ENCODE measurements around the gene TUFT1. TPM values are rescaled to one million over a fixed set of nuclear protein-coding genes. Genes with fewer than 3 reads are reported as not detected.

The TUFT1 gene, protein sequence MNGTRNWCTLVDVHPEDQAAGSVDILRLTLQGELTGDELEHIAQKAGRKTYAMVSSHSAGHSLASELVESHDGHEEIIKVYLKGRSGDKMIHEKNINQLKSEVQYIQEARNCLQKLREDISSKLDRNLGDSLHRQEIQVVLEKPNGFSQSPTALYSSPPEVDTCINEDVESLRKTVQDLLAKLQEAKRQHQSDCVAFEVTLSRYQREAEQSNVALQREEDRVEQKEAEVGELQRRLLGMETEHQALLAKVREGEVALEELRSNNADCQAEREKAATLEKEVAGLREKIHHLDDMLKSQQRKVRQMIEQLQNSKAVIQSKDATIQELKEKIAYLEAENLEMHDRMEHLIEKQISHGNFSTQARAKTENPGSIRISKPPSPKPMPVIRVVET
- total RNA-seq (2014; rRNA removed; shearing (Covaris generic)), result 64.3 and 99.0 TPM in 2 replicates

DNA sequence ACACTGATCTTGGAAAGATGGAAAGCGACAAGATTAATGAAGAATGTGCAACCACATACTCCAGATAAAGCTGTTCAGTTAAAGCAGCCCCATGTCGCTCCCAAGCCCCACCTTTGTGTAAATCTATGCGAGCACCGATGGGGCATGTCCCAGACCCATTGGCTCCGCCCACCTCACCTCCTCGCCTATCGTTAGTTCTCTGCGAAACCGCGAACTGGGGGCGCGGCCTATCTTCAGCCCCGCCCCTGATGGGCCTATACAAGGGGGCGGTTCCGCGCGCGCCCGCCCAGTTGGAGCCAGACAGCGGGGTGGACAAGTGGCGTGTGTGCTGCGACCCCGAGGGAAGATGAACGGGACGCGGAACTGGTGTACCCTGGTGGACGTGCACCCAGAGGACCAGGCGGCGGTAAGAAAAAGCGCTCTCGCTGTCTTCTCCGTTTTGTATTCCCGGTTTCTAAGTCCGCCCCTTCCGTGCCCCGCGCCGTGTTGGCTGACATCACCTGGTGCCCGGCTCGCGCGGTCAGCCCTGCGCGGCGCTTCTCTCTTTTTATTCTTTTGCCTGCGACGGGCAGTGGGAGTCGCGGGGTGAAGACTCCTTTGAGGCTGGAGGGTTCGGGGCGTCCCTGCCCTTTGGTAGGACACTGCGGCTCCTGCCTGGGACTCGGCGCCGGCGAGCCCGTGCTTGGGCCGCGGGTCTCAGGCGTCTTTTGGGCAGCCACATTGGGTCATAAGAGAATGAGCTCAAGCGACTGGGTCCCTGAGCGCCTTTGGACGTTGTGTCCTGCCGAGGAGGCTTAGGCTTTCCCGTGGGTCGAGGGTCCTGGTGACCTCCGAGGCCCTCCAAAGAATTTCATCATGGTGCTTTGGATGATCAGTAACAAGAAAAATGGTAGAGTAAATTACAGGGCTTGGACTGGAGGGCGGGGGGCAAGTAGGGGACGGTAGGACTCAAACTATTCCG lies at the start of gene TUFT1:
Gene TUFT1 (plus strand): TSS at position 289 of the 961 bp plus-strand sequence. CDS start 58 bp downstream, at position 347.
- DNase-seq (ENCODE audit: low spot score), result peak; percentile 99

GRCh38 chr1:151491641-151492040 lies 48.5 kb upstream of the TUFT1 start:
- no peak for DNase-seq (ENCODE audit: low spot score)

- no peak for DNase-seq (ENCODE audit: low spot score)
Observed at GRCh38 chr1:151492120-151492519, 48.0 kb upstream of the TUFT1 start.

GRCh38 chr1:151493042-151493441 lies 47.1 kb upstream of the TUFT1 start:
- no peak for DNase-seq (ENCODE audit: low spot score)

DNA sequence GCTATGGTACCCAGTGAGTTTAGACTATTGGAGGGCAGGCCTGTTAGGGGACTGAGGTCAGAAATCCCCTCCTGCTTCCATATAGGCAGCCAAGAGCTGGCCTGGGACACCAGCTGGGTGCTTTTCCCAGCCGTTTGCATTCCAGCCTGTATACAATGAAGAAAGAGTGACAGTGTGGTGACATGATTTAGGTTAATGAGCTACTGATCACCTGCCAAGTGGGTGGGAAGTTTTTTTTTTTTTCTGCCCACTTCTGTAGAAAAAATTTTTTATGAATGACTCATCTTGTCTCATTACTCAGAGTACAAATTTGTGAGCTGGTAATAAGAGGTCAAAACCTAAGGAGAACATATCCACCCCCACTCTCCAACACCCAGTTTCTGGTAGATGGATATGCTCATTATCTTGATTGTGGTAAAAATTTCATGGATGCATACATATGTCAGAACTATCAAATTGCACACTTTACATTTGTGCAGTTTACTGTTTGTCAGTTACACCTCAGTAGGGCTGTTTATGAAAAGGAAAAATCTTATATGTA lies 45.3 kb upstream of the TUFT1 start:
- DNase-seq (ENCODE audit: low spot score), result peak; percentile 100

GRCh38 chr1:151495316-151495715 lies 44.8 kb upstream of the TUFT1 start:
- DNase-seq (ENCODE audit: low spot score), result no peak

GRCh38 chr1:151499365-151499764 lies 40.7 kb upstream of the TUFT1 start:
- no peak for DNase-seq (ENCODE audit: low spot score)

GRCh38 chr1:151499930-151500329 lies 40.2 kb upstream of the TUFT1 start:
- DNase-seq (ENCODE audit: low spot score), result no peak

DNA sequence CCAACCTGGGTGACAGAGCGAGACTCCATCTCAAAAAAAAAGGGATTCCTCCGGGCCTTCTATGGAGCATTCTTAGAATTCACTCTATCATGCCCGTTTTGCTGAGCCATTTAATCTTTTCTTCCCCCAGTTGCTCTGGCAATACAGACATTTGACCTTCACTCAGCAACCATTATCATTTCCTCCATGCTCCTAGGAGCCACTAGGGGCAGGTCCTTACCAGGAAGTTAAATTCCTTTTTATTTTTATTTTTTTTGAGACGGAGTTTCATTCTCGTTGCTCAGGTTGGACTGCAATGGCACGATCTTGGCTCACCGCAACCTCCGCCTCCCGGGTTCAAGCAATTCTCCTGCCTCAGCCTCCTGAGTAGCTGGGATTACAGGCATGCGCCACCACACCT lies 38.6 kb upstream of the TUFT1 start:
- no peak for DNase-seq (ENCODE audit: low spot score)

DNA sequence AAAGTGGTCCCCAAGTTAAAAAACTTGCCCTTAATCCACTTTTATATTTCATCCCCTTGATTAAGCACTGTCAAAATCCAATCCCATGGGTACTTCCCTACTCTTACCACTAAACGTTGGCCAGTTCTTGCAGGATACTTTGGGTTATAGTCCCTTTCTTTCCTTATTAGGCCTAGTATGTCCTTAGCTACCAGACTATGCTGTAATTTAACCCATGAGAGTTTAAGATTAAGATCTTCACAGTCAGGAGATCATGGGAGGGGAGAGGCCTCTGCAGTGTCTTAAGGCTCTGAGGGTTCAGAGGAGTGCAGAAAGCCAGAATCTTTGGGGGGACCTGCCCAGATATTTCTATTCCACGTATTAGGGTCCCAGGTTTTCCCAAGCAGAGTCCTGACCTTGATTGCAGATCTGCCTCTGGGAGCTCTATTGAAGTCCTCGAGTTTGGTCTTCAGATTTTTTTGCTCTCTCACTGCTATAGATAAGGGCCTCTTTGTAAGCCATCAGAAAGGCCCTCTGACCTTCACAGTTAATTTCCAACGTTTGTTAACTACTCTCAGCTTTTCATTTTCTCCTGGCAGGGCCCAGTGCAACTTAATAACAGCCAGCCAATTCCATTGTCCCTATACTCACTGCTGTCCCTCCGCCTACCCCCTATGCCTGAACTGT lies 37.9 kb upstream of the TUFT1 start:
- no peak for DNase-seq (ENCODE audit: low spot score)

GRCh38 chr1:151502859-151503780 lies 37.0 kb upstream of the TUFT1 start:
- DNase-seq (ENCODE audit: low spot score), result peak; percentile 86

DNA sequence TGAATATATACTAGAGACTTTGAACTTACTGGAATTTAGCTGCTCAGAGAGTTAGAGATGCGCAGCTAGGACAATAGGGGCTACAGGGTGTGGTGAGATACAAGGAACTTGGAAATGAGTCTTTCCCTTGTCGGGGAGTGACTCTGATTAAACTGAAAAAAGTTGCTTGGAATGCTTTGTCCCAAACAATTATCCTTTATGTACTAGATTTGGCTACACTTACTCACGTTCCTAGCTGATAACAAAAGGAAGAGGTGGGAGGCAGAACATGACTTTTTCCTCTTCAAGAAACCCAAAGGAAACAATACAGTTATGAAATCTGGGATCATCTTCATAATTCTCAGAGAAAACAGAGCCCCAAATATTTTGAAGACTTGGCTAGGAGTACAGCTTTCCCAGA lies 35.9 kb upstream of the TUFT1 start:
- peak; percentile 61 for DNase-seq (ENCODE audit: low spot score)

DNA sequence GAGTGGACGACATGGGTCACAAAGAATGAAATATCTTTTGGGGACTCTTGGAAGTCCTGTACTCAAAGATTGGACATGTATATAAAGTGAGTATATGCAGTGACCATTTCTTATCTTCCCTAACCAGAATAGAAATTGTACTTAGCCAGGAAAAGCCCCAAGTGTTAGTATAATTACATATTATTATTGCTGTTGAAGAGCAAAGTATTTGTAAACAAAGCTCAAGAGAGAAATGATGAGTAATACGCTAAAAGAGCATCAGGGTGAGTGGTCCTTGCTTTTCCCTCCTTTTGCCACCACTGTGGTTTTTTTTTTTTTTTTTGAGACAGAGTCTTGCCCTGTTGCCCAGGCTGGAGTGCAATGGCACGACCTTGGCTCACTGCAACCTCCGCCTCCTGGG lies 35.4 kb upstream of the TUFT1 start:
- no peak for DNase-seq (ENCODE audit: low spot score)

DNA sequence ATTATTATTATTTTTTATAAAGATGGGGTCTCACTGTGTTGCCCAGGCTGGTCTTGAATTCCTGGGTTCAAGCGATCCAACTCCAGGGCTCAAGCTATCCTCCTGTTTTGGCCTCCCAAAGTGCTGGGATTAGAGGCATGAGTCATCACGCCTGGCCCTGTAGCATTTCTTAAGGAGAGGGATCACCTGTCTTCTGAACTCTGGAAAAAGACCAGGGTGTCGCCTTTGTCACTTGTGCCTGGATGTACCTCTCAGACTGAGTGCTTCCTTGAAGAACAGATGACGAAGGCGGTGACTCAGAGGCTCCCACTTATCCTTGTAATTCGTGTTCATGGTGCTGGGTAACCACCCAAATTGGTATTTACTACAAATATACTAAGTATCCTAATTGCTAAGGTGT lies 31.3 kb upstream of the TUFT1 start:
- DNase-seq (ENCODE audit: low spot score), result peak; percentile 82

- DNase-seq (ENCODE audit: low spot score), result no peak
Observed at GRCh38 chr1:151509350-151510019, 30.6 kb upstream of the TUFT1 start.

- no peak for DNase-seq (ENCODE audit: low spot score)
Observed at GRCh38 chr1:151510020-151510405, 30.1 kb upstream of the TUFT1 start.

DNA sequence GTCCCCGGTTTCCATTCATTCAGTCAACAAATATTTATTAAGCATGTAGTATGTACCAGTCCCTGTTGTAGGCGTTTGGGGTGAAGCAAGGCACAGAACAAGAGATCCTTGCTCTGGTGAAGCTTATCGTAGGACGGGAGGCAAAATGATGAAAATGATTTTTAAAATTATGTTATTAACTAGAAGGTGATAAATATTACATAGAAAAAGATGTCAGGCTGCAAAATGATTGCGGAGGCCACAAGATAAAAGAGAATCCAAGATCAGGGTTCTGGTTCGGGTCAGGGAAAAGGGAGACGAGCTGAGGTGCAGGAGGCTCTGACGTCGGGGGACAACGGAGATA lies 29.5 kb upstream of the TUFT1 start:
- no peak for DNase-seq (ENCODE audit: low spot score)

GRCh38 chr1:151510957-151511635 lies 29.0 kb upstream of the TUFT1 start, which contains the start of gene CGN:
Gene CGN (plus strand): TSS chr1:151511387. CDS start chr1:151518520, 7,133 bp downstream.
- peak; percentile 89 for DNase-seq (ENCODE audit: low spot score)

- DNase-seq (ENCODE audit: low spot score), result peak; percentile 53
Observed at GRCh38 chr1:151511636-151512215, 28.4 kb upstream of the TUFT1 start.
